ENCODE data around the gene PURB.
"Not testable (repeated sequence)": the region's sequence is repeated elsewhere in the genome, so short reads cannot be mapped to it uniquely, and the experiment has no call there.

DNA sequence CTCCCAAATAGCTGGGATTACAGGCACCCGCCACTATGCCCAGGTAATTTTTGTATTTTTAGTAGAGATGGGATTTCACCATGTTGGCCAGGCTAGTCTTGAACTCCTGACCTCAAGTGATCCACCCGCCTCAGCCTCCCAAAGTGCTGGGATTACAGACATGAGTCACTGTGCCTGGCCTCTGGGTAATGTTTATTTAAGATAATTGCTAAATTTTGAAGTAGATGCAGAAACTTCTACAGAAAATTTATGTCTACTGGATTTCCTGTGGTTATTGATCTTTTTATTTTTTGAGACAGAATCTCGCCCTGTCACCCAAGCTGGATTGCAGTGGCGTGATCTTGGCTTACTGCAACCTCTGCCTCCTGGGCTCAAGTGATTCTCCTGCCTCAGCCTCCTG, 23.4 kb downstream of the PURB start:
- not testable (repeated sequence) for TF ChIP-seq CTCF (IDR thresholded peaks at IDR 0.05; ENCODE audit: insufficient read depth, low read length, poor library complexity, severe bottlenecking); EZH2phosphoT487 (conservative IDR thresholded peaks at IDR 0.05; ENCODE audit: low read length)
